OCI-LY3 (cell line): Measurements from ENCODE around the gene TRRAP.

Source experiments
- H2AFZ ChIP-seq: fragments of 200-600, 300-600 bp; shearing (Covaris generic); 2 replicates; pipeline ENCODE4 v1.6.0; 2014; ENCODE audit warnings: antibody characterized with exemption, low read depth, low read length
- H3K27ac ChIP-seq: fragments of 200-600, 300-600 bp; sonication (generic); 2 replicates; pipeline ENCODE4 v1.5.1; 2014; ENCODE audit warnings: mild to moderate bottlenecking, low read length, moderate library complexity, mixed read lengths
- H3K27me3 ChIP-seq: fragments of 200-600, 300-600 bp; sonication (generic); 2 replicates; pipeline ENCODE4 v1.6.1; 2014; ENCODE audit warnings: low read depth, low read length, mixed read lengths
- H3K36me3 ChIP-seq: fragments of 200-600, 300-600 bp; sonication (generic); replicated peaks from 2 replicates; pipeline ENCODE3; 2014; ENCODE audit warnings: low read depth, low read length, mixed read lengths
- H3K4me1 ChIP-seq: fragments of 300-600, 200-600 bp; sonication (generic); 2 replicates; pipeline ENCODE4 v1.6.1; 2014; ENCODE audit warnings: low read length, mixed read lengths
- H3K4me2 ChIP-seq: fragments of 200-600, 300-600 bp; sonication (generic); 2 replicates; pipeline ENCODE4 v1.6.1; 2014; ENCODE audit warnings: low read length, mixed read lengths
- H3K4me3 ChIP-seq: fragments of 300-600, 200-600 bp; sonication (generic); 2 replicates; pipeline ENCODE4 v1.5.1; 2014; ENCODE audit warnings: antibody characterized with exemption, mild to moderate bottlenecking, low read length, moderate library complexity
- H3K79me2 ChIP-seq: fragments of 300-600, 200-600 bp; shearing (Covaris generic); 2 replicates; pipeline ENCODE4 v1.6.1; 2014; ENCODE audit warnings: mild to moderate bottlenecking, low read length, mixed read lengths
- H3K9ac ChIP-seq: fragments of 300-600, 200-600 bp; shearing (Covaris generic); 2 replicates; pipeline ENCODE4 v1.6.0; 2014; ENCODE audit warnings: mild to moderate bottlenecking, low read length, moderate library complexity
- H3K9me3 ChIP-seq: fragments of 200-600, 300-600 bp; shearing (Covaris generic); 2 replicates; pipeline ENCODE4 v1.6.1; 2014; ENCODE audit warnings: low read length, mixed read lengths; ENCODE audit not compliant: insufficient read depth
- H4K20me1 ChIP-seq: fragments of 200-600, 300-600 bp; sonication (generic); 2 replicates; pipeline ENCODE4 v1.6.1; 2016; ENCODE audit warnings: low read length, mixed read lengths; ENCODE audit not compliant: insufficient read depth
- CTCF ChIP-seq: fragments of 200-600, 300-600 bp; sonication (generic); IDR thresholded peaks from 2 replicates; pipeline ENCODE4 v1.5.1; 2014; ENCODE audit warnings: antibody characterized with exemption, low read length, low read depth
- EZH2phosphoT487 ChIP-seq: fragments of 200-600 bp; shearing (Covaris generic); IDR thresholded peaks from 2 replicates; pipeline ENCODE4 v1.6.1; 2018; ENCODE audit warnings: antibody characterized with exemption, mixed run types, low read depth

Gene TRRAP

GRCh38 chr7:98900815-98901214 is 22.5 kb downstream of the TRRAP start:
- Histone ChIP-seq H3K9ac (no peak overlapping the region), H3K36me3 (peaks cover 68% of the 10 kb centered on the region)

GRCh38 chr7:98902523-98902922 is 24.2 kb downstream of the TRRAP start:
- TF ChIP-seq CTCF (no peak), EZH2phosphoT487 (no peak)
- Histone ChIP-seq H3K27me3 (no peaks in the 10 kb centered on the region), H3K27ac (no peak overlapping the region), H3K4me1 (no peaks in the 10 kb centered on the region), H3K9me3 (no peaks in the 10 kb centered on the region), H4K20me1 (no peaks in the 10 kb centered on the region), H2AFZ (no peak overlapping the region), H3K4me3 (no peak overlapping the region), H3K4me2 (no peak overlapping the region), H3K36me3 (peaks cover 65% of the 10 kb centered on the region), H3K9ac (no peak overlapping the region), H3K79me2 (no peaks in the 10 kb centered on the region)

More at GRCh38 chr7:98900815-98901214, 22.5 kb downstream of the TRRAP start:
- Histone ChIP-seq H3K9me3 (no peaks in the 10 kb centered on the region), H3K4me1 (no peaks in the 10 kb centered on the region), H3K27me3 (no peaks in the 10 kb centered on the region), H3K27ac (no peak overlapping the region), H3K79me2 (no peaks in the 10 kb centered on the region), H3K4me3 (no peak overlapping the region), H4K20me1 (no peaks in the 10 kb centered on the region), H3K4me2 (no peak overlapping the region), H2AFZ (no peak overlapping the region)
- TF ChIP-seq EZH2phosphoT487 (no peak), CTCF (no peak)

GRCh38 chr7:98903246-98903645 is 24.9 kb downstream of the TRRAP start:
- no peak for TF ChIP-seq EZH2phosphoT487
- Histone ChIP-seq H3K9me3 (no peaks in the 10 kb centered on the region), H3K4me1 (no peaks in the 10 kb centered on the region), H2AFZ (no peak overlapping the region), H3K79me2 (no peaks in the 10 kb centered on the region), H3K36me3 (peaks cover 61% of the 10 kb centered on the region), H3K27me3 (no peaks in the 10 kb centered on the region), H3K27ac (no peak overlapping the region), H3K4me3 (no peak overlapping the region), H3K9ac (no peak overlapping the region), H3K4me2 (no peak overlapping the region), H4K20me1 (no peaks in the 10 kb centered on the region)

- H3K4me1 ChIP-seq = no peaks in the 10 kb centered on the region
- H3K4me3 ChIP-seq = no peak overlapping the region
- no peak overlapping the region for H3K27ac ChIP-seq
- H3K9me3 ChIP-seq = no peaks in the 10 kb centered on the region
- TF ChIP-seq CTCF (no peak), EZH2phosphoT487 (no peak)
- no peaks in the 10 kb centered on the region for H4K20me1 ChIP-seq
- H3K9ac ChIP-seq = no peak overlapping the region
- no peaks in the 10 kb centered on the region for H3K27me3 ChIP-seq
- H2AFZ ChIP-seq = no peak overlapping the region
- peaks cover 53% of the 10 kb centered on the region for H3K36me3 ChIP-seq
- H3K4me2 ChIP-seq = no peak overlapping the region
- no peaks in the 10 kb centered on the region for H3K79me2 ChIP-seq
Measured at GRCh38 chr7:98907570-98907969, 29.2 kb downstream of the TRRAP start.

GRCh38 chr7:98908585-98908984 is 30.3 kb downstream of the TRRAP start:
- Histone ChIP-seq H3K9ac (no peak overlapping the region), H3K4me1 (no peaks in the 10 kb centered on the region), H3K9me3 (no peaks in the 10 kb centered on the region), H3K4me3 (no peak overlapping the region), H3K79me2 (no peaks in the 10 kb centered on the region), H2AFZ (no peak overlapping the region), H4K20me1 (no peaks in the 10 kb centered on the region), H3K27me3 (no peaks in the 10 kb centered on the region), H3K36me3 (peaks cover 51% of the 10 kb centered on the region), H3K4me2 (no peak overlapping the region), H3K27ac (no peak overlapping the region)
- TF ChIP-seq CTCF (no peak), EZH2phosphoT487 (no peak)
